Lower lobe of right lung (tissue), 2 donors: ENCODE results near the gene BPIFB1. TPM values are rescaled to one million over a fixed set of nuclear protein-coding genes. Genes with fewer than 3 reads are reported as not detected.

ENCODE experiments used
- ATAC-seq, 2 donors: fragments of 200-7000 bp; cut with Tn5 transposase; one replicate each; pipeline ENCODE4 v1.9.1; 2020 to 2022; ENCODE audit warnings: mild to moderate bottlenecking in 2 of 2, moderate library complexity in 2 of 2
- DNase-seq: peaks from one replicate; pipeline ENCODE4 v3.0.0-alpha.2; 2020
- H3K27ac ChIP-seq: fragments of 200-600 bp; one replicate; pipeline ENCODE4 v1.8.0; 2022
- H3K27me3 ChIP-seq: fragments of 200-600 bp; one replicate; pipeline ENCODE4 v1.8.0; 2022; ENCODE audit warnings: low read depth
- H3K36me3 ChIP-seq: fragments of 200-600 bp; one replicate; pipeline ENCODE4 v1.8.0; 2022; ENCODE audit warnings: mild to moderate bottlenecking
- H3K4me1 ChIP-seq: fragments of 200-600 bp; one replicate; pipeline ENCODE4 v1.8.0; 2022
- H3K4me3 ChIP-seq: fragments of 200-600 bp; one replicate; pipeline ENCODE4 v1.8.0; 2022; ENCODE audit warnings: mild to moderate bottlenecking
- H3K9me3 ChIP-seq: fragments of 200-600 bp; one replicate; pipeline ENCODE4 v1.8.0; 2022
- CTCF ChIP-seq: fragments of 200-600 bp; IDR thresholded peaks from one replicate; pipeline ENCODE4 v1.8.0; 2022; ENCODE audit warnings: antibody characterized with exemption, mild to moderate bottlenecking
- intact Hi-C: fragments of 100-400 bp; cut with DNase I; formaldehyde crosslinking; loops from one replicate; pipeline ENCODE4 v1.11.0; 2022
- total RNA-seq: library from RNA; stranded (reverse); fragmentation: NEBNext Ultra II Directional; extraction: Animal tissue kit (Norgen Biotek cat#: 25700); gene quantifications from one replicate; pipeline ENCODE4 v1.2.1, GENCODE V29; 2021
- donor health status: DM: no; HTN: yes; CAD: no; lungs with severe emphysema.

Gene BPIFB1
- total RNA-seq, 1 donor from 2014 or later, result 263 TPM

- Histone ChIP-seq H3K4me3 (no peak overlapping the region), H3K4me1 (no peaks in the 10 kb centered on the region), H3K36me3 (no peaks in the 10 kb centered on the region), H3K9me3 (no peaks in the 10 kb centered on the region), H3K27ac (no peak overlapping the region), H3K27me3 (peaks cover 7% of the 10 kb centered on the region)
- no peak for DNase-seq
- ATAC-seq, result no peak
- no peak for TF ChIP-seq CTCF
- intact Hi-C loops, result no loop called here
Observed at GRCh38 chr20:33272155-33272873, 10.7 kb upstream of the BPIFB1 start.

DNA sequence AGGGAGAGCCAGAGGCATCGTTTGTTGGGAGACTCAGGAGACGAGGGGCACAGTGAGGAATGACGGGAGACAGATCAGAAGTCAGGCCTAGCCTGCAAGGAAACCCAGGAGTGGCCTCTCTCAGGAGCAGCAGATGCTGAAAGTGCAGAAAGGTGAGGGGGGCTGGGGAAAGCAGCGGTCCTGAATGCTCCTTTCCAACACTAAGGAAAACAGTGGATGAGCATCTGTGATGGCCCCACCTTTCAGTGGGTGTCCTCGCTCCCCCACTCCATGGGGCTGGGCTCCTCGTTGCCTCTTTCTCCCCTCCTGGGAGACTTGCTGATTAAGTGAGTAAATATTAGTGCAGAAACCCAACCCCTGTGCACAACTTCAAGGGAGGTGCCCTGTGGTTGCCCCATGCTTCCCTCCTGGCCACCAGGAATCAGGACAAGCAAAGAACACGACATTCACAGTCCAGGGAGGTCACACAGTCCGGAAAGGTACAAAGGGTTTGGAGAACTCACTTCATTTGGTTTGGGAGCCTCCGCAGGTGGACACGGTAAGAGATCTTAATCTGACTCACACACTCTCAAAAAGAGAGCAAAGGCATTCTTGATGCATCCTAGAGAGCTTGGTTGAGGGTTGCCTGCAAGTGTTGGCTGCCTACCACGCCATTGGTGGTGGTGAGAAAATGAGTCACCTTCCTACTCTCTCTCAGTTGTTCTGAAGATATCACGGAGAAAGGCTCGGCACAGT lies 9.7 kb upstream of the BPIFB1 start:
- ATAC-seq (no peak), DNase-seq (no peak)
- TF ChIP-seq CTCF, result no peak
- H3K36me3 ChIP-seq, result no peaks in the 10 kb centered on the region
- H3K27ac ChIP-seq, result no peak overlapping the region
- intact Hi-C loops, result no loop called here
- peaks cover 9% of the 10 kb centered on the region for H3K27me3 ChIP-seq
- H3K4me1 ChIP-seq, result no peaks in the 10 kb centered on the region
- no peaks in the 10 kb centered on the region for H3K9me3 ChIP-seq
- H3K4me3 ChIP-seq, result no peak overlapping the region

- Histone ChIP-seq H3K36me3 (no peaks in the 10 kb centered on the region), H3K27ac (no peak overlapping the region), H3K27me3 (peaks cover 5% of the 10 kb centered on the region), H3K4me3 (no peak overlapping the region), H3K9me3 (no peaks in the 10 kb centered on the region), H3K4me1 (no peaks in the 10 kb centered on the region)
- intact Hi-C loops, result no loop called here
- no peak for TF ChIP-seq CTCF
- DNase-seq, result no peak
- no peak for ATAC-seq
Observed at GRCh38 chr20:33275215-33275614, 7.8 kb upstream of the BPIFB1 start.

DNA sequence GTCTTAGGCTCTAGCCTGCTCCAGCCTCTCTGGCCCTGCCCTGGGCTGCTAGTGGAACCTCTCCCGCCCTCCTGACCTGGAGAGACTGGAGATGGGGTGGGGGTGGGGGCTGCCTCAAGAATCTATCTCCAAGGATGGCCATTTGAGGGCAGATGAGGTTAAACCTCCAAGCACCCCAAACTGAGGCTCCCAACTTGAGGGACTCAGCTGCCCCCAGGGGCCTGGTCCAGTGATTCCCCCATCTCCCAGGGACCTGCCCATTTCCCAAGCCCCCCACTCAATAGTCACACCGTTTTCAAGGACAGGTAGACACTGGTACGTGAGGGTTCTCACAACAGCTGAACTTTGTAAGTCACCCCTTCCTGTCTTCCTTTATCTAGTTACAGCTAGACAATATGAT lies 7.1 kb upstream of the BPIFB1 start:
- Histone ChIP-seq H3K27ac (no peak overlapping the region), H3K4me3 (no peak overlapping the region), H3K9me3 (no peaks in the 10 kb centered on the region), H3K27me3 (peaks cover 5% of the 10 kb centered on the region), H3K4me1 (no peaks in the 10 kb centered on the region), H3K36me3 (no peaks in the 10 kb centered on the region)
- no peak for ATAC-seq
- intact Hi-C loops, result no loop called here
- no peak for TF ChIP-seq CTCF
- DNase-seq, result no peak

- Histone ChIP-seq H3K9me3 (no peaks in the 10 kb centered on the region), H3K27me3 (peaks cover 5% of the 10 kb centered on the region), H3K36me3 (no peaks in the 10 kb centered on the region), H3K27ac (no peak overlapping the region), H3K4me1 (no peaks in the 10 kb centered on the region), H3K4me3 (no peak overlapping the region)
- intact Hi-C loops, result no loop called here
- DNase-seq, result no peak
- ATAC-seq, result peak in 1 of 2 donors; percentile 7
- TF ChIP-seq CTCF, result no peak
Observed at GRCh38 chr20:33276303-33277113, 6.5 kb upstream of the BPIFB1 start.
